OCI-LY1 (cell line): ENCODE results near the gene ANKRD11.

Source experiments
- EZH2 ChIP-seq: fragments of 200-600 bp; sonication (generic), shearing (Covaris generic); IDR thresholded peaks from 2 replicates; pipeline ENCODE4 v1.8.0; 2017; ENCODE audit warnings: borderline replicate concordance, mixed run types, mild to moderate bottlenecking, antibody characterized with exemption, low read length, moderate library complexity, mixed read lengths
- TF ChIP-seq, protein P1 (sequence below): fragments of 200-600 bp; sonication (generic), shearing (Covaris generic); IDR thresholded peaks from 2 replicates; pipeline ENCODE4 v1.5.1; 2017; ENCODE audit warnings: mild to moderate bottlenecking, antibody characterized with exemption, low read length, moderate library complexity, mixed read lengths

DNA sequence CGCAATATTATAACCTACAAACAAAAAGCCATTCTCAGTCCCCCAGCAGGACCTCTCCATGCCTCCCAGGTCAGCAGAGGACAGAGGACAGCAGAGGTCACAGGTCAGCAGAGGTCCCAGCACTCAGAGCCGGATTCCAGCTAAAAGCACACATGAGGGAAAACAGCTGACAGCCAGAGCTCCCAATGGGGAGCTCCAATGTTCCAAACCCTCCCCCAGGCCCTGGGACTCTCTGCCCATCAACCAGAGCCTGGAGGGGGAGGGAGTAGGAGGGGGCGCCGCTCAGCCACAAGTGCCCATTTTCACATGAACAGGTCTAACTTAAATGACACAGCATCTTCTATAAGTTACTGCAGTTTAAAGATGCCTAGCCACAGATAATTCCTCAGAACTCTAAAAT is 77.5 kb downstream of the ANKRD11 start:
- TF ChIP-seq, protein P1, sequence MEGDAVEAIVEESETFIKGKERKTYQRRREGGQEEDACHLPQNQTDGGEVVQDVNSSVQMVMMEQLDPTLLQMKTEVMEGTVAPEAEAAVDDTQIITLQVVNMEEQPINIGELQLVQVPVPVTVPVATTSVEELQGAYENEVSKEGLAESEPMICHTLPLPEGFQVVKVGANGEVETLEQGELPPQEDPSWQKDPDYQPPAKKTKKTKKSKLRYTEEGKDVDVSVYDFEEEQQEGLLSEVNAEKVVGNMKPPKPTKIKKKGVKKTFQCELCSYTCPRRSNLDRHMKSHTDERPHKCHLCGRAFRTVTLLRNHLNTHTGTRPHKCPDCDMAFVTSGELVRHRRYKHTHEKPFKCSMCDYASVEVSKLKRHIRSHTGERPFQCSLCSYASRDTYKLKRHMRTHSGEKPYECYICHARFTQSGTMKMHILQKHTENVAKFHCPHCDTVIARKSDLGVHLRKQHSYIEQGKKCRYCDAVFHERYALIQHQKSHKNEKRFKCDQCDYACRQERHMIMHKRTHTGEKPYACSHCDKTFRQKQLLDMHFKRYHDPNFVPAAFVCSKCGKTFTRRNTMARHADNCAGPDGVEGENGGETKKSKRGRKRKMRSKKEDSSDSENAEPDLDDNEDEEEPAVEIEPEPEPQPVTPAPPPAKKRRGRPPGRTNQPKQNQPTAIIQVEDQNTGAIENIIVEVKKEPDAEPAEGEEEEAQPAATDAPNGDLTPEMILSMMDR: no peak
- no peak for TF ChIP-seq EZH2
